Hindlimb muscle (tissue), 1 donor: Measurements from ENCODE around the gene MACROH2A2. TPM values are rescaled to one million over a fixed set of nuclear protein-coding genes. Genes with fewer than 3 reads are reported as not detected.
"Not testable (repeated sequence)": the region's sequence is repeated elsewhere in the genome, so short reads cannot be mapped to it uniquely, and the experiment has no call there.

Experiments used
- DNase-seq: peaks from one replicate; pipeline ENCODE4 v3.0.0-alpha.2; 2013
- polyA plus RNA-seq: library from polyadenylated mRNA; unstranded; fragments of 120-200 nt; gene quantifications from one replicate; pipeline ENCODE4 v1.2.1, GENCODE V29; 2013; ENCODE audit not compliant: insufficient read length

The MACROH2A2 gene
- polyA plus RNA-seq, 1 donor = 20.5 TPM

- no peak for DNase-seq
These were observed 16.3 kb downstream of the MACROH2A2 start for GRCh38 chr10:70068925-70069324.

GRCh38 chr10:70069346-70069745 is 16.7 kb downstream of the MACROH2A2 start:
- DNase-seq = no peak

- no peak for DNase-seq
These were observed 18.2 kb downstream of the MACROH2A2 start for GRCh38 chr10:70070834-70071233.

- no peak for DNase-seq
These were observed 21.5 kb downstream of the MACROH2A2 start for GRCh38 chr10:70074165-70074564.

DNA sequence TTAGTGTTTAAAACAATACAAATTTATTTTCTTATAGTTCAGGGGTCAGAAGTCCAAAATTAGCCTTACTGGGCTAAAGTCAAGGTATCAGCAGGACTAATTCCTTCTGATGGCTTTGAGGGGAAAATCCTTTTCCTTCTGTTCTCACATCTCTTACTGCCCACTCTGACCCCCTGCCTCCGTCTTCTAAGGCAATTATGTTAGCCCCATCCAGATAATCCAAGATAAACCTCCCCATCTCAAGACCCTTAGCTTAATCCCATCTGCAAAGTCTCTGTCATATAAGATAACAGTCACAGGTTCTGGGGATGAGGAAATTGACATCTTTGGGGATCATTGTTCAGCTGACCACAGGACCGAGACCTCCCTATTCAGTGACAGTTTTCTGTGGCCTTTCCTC is 22.3 kb downstream of the MACROH2A2 start:
- DNase-seq = no peak

GRCh38 chr10:70078329-70078728 is 25.7 kb downstream of the MACROH2A2 start:
- no peak for DNase-seq

- DNase-seq = no peak
These were observed 26.3 kb downstream of the MACROH2A2 start for GRCh38 chr10:70078937-70079336.

DNA sequence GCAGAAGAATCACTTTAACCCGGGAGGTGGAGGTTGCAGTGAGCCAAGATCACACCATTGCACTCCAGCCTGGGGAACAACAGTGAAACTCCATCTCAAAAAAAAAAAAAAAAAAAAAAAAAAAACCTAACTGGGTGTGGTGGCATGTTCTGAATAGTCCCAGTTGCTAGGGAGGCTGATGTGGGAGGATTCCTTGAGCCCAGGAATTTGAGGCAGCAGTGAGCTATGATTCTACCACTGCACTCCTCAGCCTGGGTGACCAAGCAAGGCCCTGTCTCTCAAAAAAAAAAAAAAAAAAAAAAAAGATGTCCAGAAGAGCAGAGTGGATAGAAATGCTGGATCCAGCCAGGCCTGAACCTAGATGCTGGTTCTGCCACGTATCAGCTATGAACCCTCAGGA is 28.1 kb downstream of the MACROH2A2 start:
- not testable (repeated sequence) for DNase-seq

DNA sequence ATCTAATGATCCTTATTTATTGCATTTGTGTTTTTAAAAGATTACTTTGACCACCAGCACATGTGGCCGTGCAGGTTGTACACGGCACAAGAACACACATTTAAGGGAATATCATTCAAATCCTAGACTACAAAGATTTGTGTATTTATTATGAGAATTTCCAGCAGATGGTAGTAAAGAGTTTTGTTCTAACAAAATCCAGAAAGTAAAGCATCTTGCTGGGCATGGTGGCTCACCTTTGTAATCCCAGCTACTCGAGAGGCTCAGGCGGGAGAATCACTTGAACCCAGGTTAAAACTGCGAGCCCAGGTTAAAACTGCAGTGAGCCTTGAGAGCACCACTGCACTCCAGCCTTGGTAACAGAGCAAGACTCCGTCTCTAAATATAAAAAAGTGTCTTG is 31.5 kb downstream of the MACROH2A2 start:
- DNase-seq = no peak

GRCh38 chr10:70085975-70086613 is 33.4 kb downstream of the MACROH2A2 start:
- DNase-seq = no peak

GRCh38 chr10:70087616-70088307 is 35.1 kb downstream of the MACROH2A2 start:
- DNase-seq = no peak

GRCh38 chr10:70088308-70088698 is 35.7 kb downstream of the MACROH2A2 start:
- no peak for DNase-seq

DNA sequence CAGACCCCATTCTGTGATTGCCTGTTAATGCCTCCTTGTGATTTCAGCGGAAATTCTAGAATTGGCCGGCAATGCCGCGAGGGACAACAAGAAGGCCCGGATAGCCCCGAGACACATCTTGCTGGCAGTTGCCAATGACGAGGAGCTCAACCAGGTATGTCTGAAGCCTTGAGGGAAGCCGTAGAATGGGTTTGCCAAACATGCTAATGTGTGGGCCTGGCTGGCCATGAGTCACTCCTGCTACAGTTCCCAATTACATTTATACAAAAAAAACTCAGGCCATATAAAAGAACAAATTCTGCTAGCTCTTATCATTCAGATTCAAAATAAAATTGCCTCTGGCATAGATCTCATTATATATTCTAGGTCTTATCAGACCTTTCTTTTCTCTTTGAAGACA is 37.4 kb downstream of the MACROH2A2 start:
- no peak for DNase-seq

DNA sequence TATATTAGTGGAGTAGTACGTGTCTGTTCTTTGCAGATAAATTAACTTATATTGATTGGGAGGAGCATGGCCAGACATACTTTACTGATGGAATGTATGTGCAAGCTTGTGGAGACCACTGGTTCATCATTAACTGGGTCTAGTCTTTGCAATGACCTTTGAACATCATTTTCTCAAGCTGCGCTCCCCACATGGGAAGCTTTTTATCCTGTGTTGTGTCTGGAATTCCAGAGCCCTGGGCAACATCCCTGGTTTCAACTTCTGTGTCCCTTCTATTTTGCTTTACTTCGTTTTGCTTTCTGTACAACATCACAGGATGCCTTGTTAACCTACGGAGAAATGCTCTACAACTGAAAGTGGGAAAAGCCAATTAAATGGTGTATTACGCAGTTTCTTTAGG is 38.3 kb downstream of the MACROH2A2 start:
- no peak for DNase-seq

- DNase-seq = no peak
These were observed 39.7 kb downstream of the MACROH2A2 start for GRCh38 chr10:70092389-70092718.

DNA sequence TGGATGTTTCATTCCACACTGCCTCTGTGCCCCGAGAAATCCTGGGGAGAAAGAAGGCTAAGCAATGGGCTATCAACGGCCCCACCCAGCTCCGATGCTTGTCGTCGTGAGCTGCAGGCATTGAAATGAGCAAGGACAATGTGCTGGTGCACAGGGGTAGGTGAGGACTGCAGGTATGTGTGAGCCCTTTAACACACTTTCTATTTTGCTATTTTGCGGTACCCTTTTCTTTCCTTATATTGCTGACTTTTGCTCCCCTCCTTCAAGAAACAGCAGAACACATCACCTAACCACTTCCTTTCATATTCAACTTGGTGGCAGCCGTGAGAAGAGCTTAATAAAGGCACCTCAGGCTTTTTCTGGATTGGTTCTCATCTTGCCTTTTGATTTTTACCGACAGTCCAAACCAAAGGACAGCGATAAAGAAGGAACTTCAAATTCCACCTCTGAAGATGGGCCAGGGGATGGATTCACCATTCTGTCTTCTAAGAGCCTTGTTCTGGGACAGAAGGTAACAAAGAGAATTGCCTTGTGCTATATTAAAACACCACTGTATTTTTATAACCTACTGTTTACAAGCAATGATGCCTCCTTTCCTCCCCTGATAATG is 40.8 kb downstream of the MACROH2A2 start:
- DNase-seq = no peak

DNA sequence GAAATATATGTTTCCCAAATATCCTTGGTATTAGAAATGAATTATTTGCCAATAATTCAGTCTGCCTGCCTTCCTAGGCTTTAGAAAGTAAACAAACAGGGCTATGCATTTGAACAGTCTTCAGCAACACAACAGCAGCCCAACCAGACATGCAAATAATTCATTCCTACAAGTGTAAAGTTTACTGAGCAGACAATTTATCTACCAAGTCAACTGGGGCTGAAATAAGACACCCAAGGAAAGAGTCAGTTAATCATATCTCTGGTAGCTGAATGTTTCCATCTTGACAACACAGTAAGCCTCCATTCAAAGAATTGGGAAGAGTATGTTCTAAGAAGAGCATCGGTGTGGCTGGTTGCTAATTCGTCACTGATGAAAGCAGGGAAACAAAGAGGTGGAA is 41.6 kb downstream of the MACROH2A2 start:
- DNase-seq = no peak

DNA sequence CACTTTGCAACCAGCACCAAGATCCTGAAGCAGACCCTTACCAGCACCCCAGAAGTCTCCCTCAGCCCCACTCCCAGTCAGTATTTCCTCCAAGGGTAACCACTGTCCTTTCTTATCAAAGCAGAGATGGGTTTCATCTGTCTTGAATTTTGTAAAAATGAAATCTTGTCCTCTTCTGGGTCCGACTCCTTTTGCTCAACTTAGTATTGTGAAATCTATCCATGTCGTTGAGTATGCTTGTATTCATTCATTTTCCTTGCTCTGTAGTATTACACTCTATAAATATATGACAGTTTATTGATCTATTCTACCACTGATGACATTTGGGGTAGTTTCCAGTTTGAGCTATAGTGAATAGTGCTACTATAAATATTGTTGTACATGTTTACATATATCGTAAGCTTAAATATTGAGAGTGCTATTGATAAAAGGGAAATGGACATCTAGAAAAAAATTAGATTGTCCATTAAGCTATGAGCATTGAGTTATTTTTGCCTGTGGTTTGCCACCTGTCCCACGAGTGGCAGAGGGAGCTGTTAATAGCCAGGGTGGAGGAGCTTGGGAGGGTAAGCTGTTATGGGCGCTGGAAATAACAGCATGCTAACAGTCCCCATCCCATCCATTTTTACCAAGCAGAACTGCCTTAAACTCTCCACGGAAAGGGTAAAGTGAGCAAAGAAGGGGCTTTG is 43.5 kb downstream of the MACROH2A2 start:
- no peak for DNase-seq

- DNase-seq = no peak
These were observed 44.2 kb downstream of the MACROH2A2 start for GRCh38 chr10:70096705-70097420.

GRCh38 chr10:70097459-70097858 is 44.8 kb downstream of the MACROH2A2 start:
- no peak for DNase-seq

- no peak for DNase-seq
These were observed 45.6 kb downstream of the MACROH2A2 start for GRCh38 chr10:70098271-70098670.

- not testable (repeated sequence) for DNase-seq
These were observed 48.5 kb downstream of the MACROH2A2 start for GRCh38 chr10:70101068-70101562.

GRCh38 chr10:70101668-70102067 is 49.0 kb downstream of the MACROH2A2 start:
- DNase-seq = no peak
